DOHH2 (cell line): ENCODE measurements around the gene ORM1.

Source experiments
- H3F3A ChIP-seq: fragments of 200-600 bp; sonication (generic), shearing (Covaris generic); 2 replicates; pipeline ENCODE4 v1.6.0; 2016; ENCODE audit warnings: antibody characterized with exemption, mild to moderate bottlenecking; ENCODE audit not compliant: control insufficient read depth, insufficient read depth
- H3K27ac ChIP-seq: fragments of 200-600 bp; sonication (generic); 2 replicates; pipeline ENCODE4 v1.5.1; 2014; ENCODE audit warnings: low read depth, mild to moderate bottlenecking, low read length, moderate library complexity
- H3K27me3 ChIP-seq: fragments of 200-600 bp; sonication (generic); 2 replicates; pipeline ENCODE4 v1.6.1; 2014; ENCODE audit warnings: mild to moderate bottlenecking, low read length, mixed read lengths; ENCODE audit not compliant: control insufficient read depth
- H3K36me3 ChIP-seq: fragments of 200-600 bp; sonication (generic); 2 replicates; pipeline ENCODE4 v1.6.1; 2014; ENCODE audit warnings: mild to moderate bottlenecking, low read length, moderate library complexity, mixed read lengths; ENCODE audit not compliant: control insufficient read depth
- H3K4me1 ChIP-seq: fragments of 200-600 bp; sonication (generic); 2 replicates; pipeline ENCODE4 v1.6.1; 2014; ENCODE audit warnings: mild to moderate bottlenecking, low read length, mixed read lengths; ENCODE audit not compliant: control insufficient read depth
- H3K4me2 ChIP-seq: fragments of 200-600 bp; sonication (generic); 2 replicates; pipeline ENCODE4 v1.6.0; 2014; ENCODE audit warnings: mild to moderate bottlenecking, low read length, moderate library complexity
- H3K4me3 ChIP-seq: fragments of 200-600 bp; sonication (generic); 2 replicates; pipeline ENCODE4 v1.5.1; 2014; ENCODE audit warnings: mild to moderate bottlenecking, low read length, mixed read lengths
- H3K79me2 ChIP-seq: fragments of 200-600 bp; sonication (generic); 2 replicates; pipeline ENCODE4 v1.6.1; 2014; ENCODE audit warnings: mild to moderate bottlenecking, low read length, mixed read lengths; ENCODE audit not compliant: control insufficient read depth
- H3K9me2 ChIP-seq: fragments of 200-600 bp; sonication (generic); replicated peaks from 2 replicates; pipeline ENCODE4 v1.6.1; 2014; ENCODE audit warnings: mild to moderate bottlenecking, low read length, mixed read lengths; ENCODE audit not compliant: control insufficient read depth
- H3K9me3 ChIP-seq: fragments of 200-600 bp; sonication (generic); 2 replicates; pipeline ENCODE4 v1.6.1; 2014; ENCODE audit warnings: antibody characterized with exemption, low read length, mixed read lengths; ENCODE audit not compliant: control insufficient read depth, insufficient read depth
- H4K20me1 ChIP-seq: fragments of 200-600 bp; sonication (generic); 2 replicates; pipeline ENCODE4 v1.6.0; 2014; ENCODE audit warnings: low read depth, mild to moderate bottlenecking, antibody characterized with exemption, low read length, moderate library complexity; ENCODE audit not compliant: control insufficient read depth, insufficient read depth
- CTCF ChIP-seq: fragments of 200-600 bp; sonication (generic); IDR thresholded peaks from one replicate; pipeline ENCODE4 v1.5.1; 2014; ENCODE audit warnings: antibody characterized with exemption, mild to moderate bottlenecking, low read depth, low read length; ENCODE audit not compliant: poor library complexity, severe bottlenecking
- EZH2phosphoT487 ChIP-seq: fragments of 200-600 bp; sonication (generic); IDR thresholded peaks from 2 replicates; pipeline ENCODE4 v1.6.1; 2017; ENCODE audit warnings: borderline replicate concordance, mild to moderate bottlenecking, antibody characterized with exemption, low read length, moderate library complexity, mixed read lengths

The ORM1 gene

GRCh38 chr9:114364134-114365041 lies 41.5 kb downstream of the ORM1 start:
- peaks cover 64% of the 10 kb centered on the region for H3K4me1 ChIP-seq
- H3K27ac ChIP-seq, result peak overlapping the region; percentile 99
- peaks cover 49% of the 10 kb centered on the region for H3F3A ChIP-seq
- H3K79me2 ChIP-seq, result peaks cover 69% of the 10 kb centered on the region
- no peaks in the 10 kb centered on the region for H3K9me3 ChIP-seq
- H3K4me2 ChIP-seq, result peak overlapping the region; percentile 91
- no peak for TF ChIP-seq EZH2phosphoT487
- TF ChIP-seq CTCF, result no peak
- H4K20me1 ChIP-seq, result no peaks in the 10 kb centered on the region
- H3K36me3 ChIP-seq, result peaks cover 90% of the 10 kb centered on the region
- no peaks in the 10 kb centered on the region for H3K27me3 ChIP-seq
- no peaks in the 10 kb centered on the region for H3K9me2 ChIP-seq
- H3K4me3 ChIP-seq, result peak overlapping the region; percentile 59

GRCh38 chr9:114365194-114365593 lies 42.3 kb downstream of the ORM1 start:
- Histone ChIP-seq H3K36me3 (peaks cover 90% of the 10 kb centered on the region), H4K20me1 (no peaks in the 10 kb centered on the region), H3K79me2 (peaks cover 72% of the 10 kb centered on the region), H3K4me2 (peak overlapping the region; percentile 91), H3K9me3 (no peaks in the 10 kb centered on the region), H3K27ac (peak overlapping the region; percentile 99), H3K27me3 (no peaks in the 10 kb centered on the region), H3F3A (peaks cover 55% of the 10 kb centered on the region), H3K9me2 (no peaks in the 10 kb centered on the region), H3K4me1 (peaks cover 72% of the 10 kb centered on the region), H3K4me3 (peak overlapping the region; percentile 59)
- TF ChIP-seq EZH2phosphoT487 (no peak), CTCF (no peak)

GRCh38 chr9:114366334-114367128 lies 43.6 kb downstream of the ORM1 start:
- peak overlapping the region; percentile 67 for H3K4me3 ChIP-seq
- H3K4me2 ChIP-seq, result peak overlapping the region; percentile 91
- H3K27ac ChIP-seq, result peak overlapping the region; percentile 99
- peaks cover 61% of the 10 kb centered on the region for H3F3A ChIP-seq
- H3K79me2 ChIP-seq, result peaks cover 72% of the 10 kb centered on the region
- no peaks in the 10 kb centered on the region for H3K9me2 ChIP-seq
- H4K20me1 ChIP-seq, result no peaks in the 10 kb centered on the region
- TF ChIP-seq EZH2phosphoT487 (no peak), CTCF (no peak)
- H3K27me3 ChIP-seq, result no peaks in the 10 kb centered on the region
- H3K9me3 ChIP-seq, result no peaks in the 10 kb centered on the region
- H3K4me1 ChIP-seq, result peaks cover 85% of the 10 kb centered on the region
- H3K36me3 ChIP-seq, result peaks cover 90% of the 10 kb centered on the region
